Activated CD4-positive, alpha-beta T cell treated with anti-CD3 and anti-CD28 coated beads, Interleukin-2, amount 10 ng/mL, durations not matched to agents 24 days and 14 days (primary cell): ENCODE data around the gene TSHZ2. TPM values are rescaled to one million over a fixed set of nuclear protein-coding genes. Genes with fewer than 3 reads are reported as not detected.

Experiments used
- DNase-seq: peaks from one replicate; pipeline ENCODE4 v3.0.0; 2022
- H3K27ac Mint-ChIP-seq: one replicate; pipeline ENCODE4 v1.8.0; 2022; ENCODE audit warnings: mild to moderate bottlenecking, mixed read lengths
- H3K27me3 Mint-ChIP-seq: one replicate; pipeline ENCODE4 v1.8.0; 2022; ENCODE audit warnings: mixed read lengths
- H3K36me3 Mint-ChIP-seq: one replicate; pipeline ENCODE4 v1.8.0; 2022; ENCODE audit warnings: low read depth, mild to moderate bottlenecking, mixed read lengths
- H3K4me1 Mint-ChIP-seq: one replicate; pipeline ENCODE4 v1.8.0; 2021; ENCODE audit warnings: mixed read lengths
- H3K4me3 Mint-ChIP-seq: one replicate; pipeline ENCODE4 v1.8.0; 2022; ENCODE audit warnings: mild to moderate bottlenecking, moderate library complexity, mixed read lengths
- H3K9me3 Mint-ChIP-seq: one replicate; pipeline ENCODE4 v1.8.0; 2021; ENCODE audit warnings: mixed read lengths
- intact Hi-C: fragments of 100-400 bp; cut with micrococcal nuclease; formaldehyde crosslinking; loops from one replicate; pipeline ENCODE4 v1.15.1; 2023
- total RNA-seq: library from RNA; stranded (reverse); gene quantifications from 2 replicates; pipeline ENCODE4 v1.2.3, GENCODE V29; 2022

Gene TSHZ2, protein sequence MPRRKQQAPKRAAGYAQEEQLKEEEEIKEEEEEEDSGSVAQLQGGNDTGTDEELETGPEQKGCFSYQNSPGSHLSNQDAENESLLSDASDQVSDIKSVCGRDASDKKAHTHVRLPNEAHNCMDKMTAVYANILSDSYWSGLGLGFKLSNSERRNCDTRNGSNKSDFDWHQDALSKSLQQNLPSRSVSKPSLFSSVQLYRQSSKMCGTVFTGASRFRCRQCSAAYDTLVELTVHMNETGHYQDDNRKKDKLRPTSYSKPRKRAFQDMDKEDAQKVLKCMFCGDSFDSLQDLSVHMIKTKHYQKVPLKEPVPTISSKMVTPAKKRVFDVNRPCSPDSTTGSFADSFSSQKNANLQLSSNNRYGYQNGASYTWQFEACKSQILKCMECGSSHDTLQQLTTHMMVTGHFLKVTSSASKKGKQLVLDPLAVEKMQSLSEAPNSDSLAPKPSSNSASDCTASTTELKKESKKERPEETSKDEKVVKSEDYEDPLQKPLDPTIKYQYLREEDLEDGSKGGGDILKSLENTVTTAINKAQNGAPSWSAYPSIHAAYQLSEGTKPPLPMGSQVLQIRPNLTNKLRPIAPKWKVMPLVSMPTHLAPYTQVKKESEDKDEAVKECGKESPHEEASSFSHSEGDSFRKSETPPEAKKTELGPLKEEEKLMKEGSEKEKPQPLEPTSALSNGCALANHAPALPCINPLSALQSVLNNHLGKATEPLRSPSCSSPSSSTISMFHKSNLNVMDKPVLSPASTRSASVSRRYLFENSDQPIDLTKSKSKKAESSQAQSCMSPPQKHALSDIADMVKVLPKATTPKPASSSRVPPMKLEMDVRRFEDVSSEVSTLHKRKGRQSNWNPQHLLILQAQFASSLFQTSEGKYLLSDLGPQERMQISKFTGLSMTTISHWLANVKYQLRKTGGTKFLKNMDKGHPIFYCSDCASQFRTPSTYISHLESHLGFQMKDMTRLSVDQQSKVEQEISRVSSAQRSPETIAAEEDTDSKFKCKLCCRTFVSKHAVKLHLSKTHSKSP (N-terminal part only)
- 28.0 and 29.5 TPM in 2 replicates for total RNA-seq

GRCh38 chr20:52972190-52972937 lies at the start of gene TSHZ2:
TSHZ2 (plus strand) TSS chr20:52972358; CDS start chr20:52973294, 936 bp downstream.
- H3K27ac Mint-ChIP-seq, result peak within 1 kb of the TSS; percentile 98
- H3K4me3 Mint-ChIP-seq, result peak within 1 kb of the TSS; percentile 98
- DNase-seq, result peak; percentile 87
- no peaks in the 10 kb centered on the region for H3K9me3 Mint-ChIP-seq
- H3K4me1 Mint-ChIP-seq, result peaks cover 29% of the 10 kb centered on the region
- peaks cover 15% of the 10 kb centered on the region for H3K36me3 Mint-ChIP-seq
- H3K27me3 Mint-ChIP-seq, result peaks cover 10% of the 10 kb centered on the region
- intact Hi-C loops, result loop anchor here (1.0 to 10.0 kb wide), 4 partner anchors 243 to 732 kb away; partner anchors contain the start of gene ZNF217

- intact Hi-C loops, result no loop called here
- H3K4me3 Mint-ChIP-seq, result no peak overlapping the region
- H3K36me3 Mint-ChIP-seq, result no peaks in the 10 kb centered on the region
- H3K9me3 Mint-ChIP-seq, result peaks cover 17% of the 10 kb centered on the region
- peaks cover 5% of the 10 kb centered on the region for H3K4me1 Mint-ChIP-seq
- H3K27ac Mint-ChIP-seq, result no peak overlapping the region
- H3K27me3 Mint-ChIP-seq, result no peaks in the 10 kb centered on the region
- DNase-seq, result no peak
Observed at GRCh38 chr20:52922436-52922835, 49.7 kb upstream of the TSHZ2 start.

GRCh38 chr20:52923123-52923937 lies 48.8 kb upstream of the TSHZ2 start:
- H3K27me3 Mint-ChIP-seq, result no peaks in the 10 kb centered on the region
- peaks cover 5% of the 10 kb centered on the region for H3K4me1 Mint-ChIP-seq
- H3K27ac Mint-ChIP-seq, result no peak overlapping the region
- no peak overlapping the region for H3K4me3 Mint-ChIP-seq
- intact Hi-C loops, result no loop called here
- H3K36me3 Mint-ChIP-seq, result no peaks in the 10 kb centered on the region
- H3K9me3 Mint-ChIP-seq, result peaks cover 13% of the 10 kb centered on the region
- no peak for DNase-seq

GRCh38 chr20:52924411-52925271 lies 47.5 kb upstream of the TSHZ2 start:
- no peak overlapping the region for H3K4me3 Mint-ChIP-seq
- no peak for DNase-seq

GRCh38 chr20:52926505-52926904 lies 45.7 kb upstream of the TSHZ2 start:
- intact Hi-C loops, result no loop called here
- no peak overlapping the region for H3K27ac Mint-ChIP-seq
- no peaks in the 10 kb centered on the region for H3K36me3 Mint-ChIP-seq
- peaks cover 13% of the 10 kb centered on the region for H3K9me3 Mint-ChIP-seq
- no peak overlapping the region for H3K4me3 Mint-ChIP-seq
- H3K27me3 Mint-ChIP-seq, result no peaks in the 10 kb centered on the region
- peaks cover 5% of the 10 kb centered on the region for H3K4me1 Mint-ChIP-seq
- DNase-seq, result no peak

More at GRCh38 chr20:52924411-52925271, 47.5 kb upstream of the TSHZ2 start:
- intact Hi-C loops, result no loop called here
- H3K27me3 Mint-ChIP-seq, result no peaks in the 10 kb centered on the region
- no peaks in the 10 kb centered on the region for H3K36me3 Mint-ChIP-seq
- H3K27ac Mint-ChIP-seq, result no peak overlapping the region
- H3K4me1 Mint-ChIP-seq, result peaks cover 5% of the 10 kb centered on the region
- peaks cover 13% of the 10 kb centered on the region for H3K9me3 Mint-ChIP-seq

DNA sequence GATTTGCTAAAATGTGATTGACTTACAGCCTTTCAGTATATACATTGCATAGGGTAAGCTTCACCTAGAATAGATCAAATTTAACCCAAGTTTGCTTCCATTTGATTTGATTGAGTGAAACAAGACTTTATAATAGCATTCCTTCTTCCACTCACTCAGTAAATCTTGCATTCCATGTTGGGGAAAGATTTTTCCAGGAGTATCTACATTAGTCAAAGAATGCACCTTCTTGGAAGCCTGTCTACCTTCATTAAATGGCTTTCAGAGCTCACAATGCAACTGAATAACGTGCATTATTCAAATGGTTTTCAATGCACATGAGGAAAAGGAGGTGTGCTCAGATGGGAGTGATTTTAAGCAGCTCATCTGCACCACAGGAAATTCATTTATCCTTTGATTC lies 38.3 kb upstream of the TSHZ2 start:
- Mint-ChIP-seq H3K36me3 (no peaks in the 10 kb centered on the region), H3K27me3 (no peaks in the 10 kb centered on the region), H3K9me3 (peaks cover 3% of the 10 kb centered on the region), H3K4me3 (no peak overlapping the region), H3K4me1 (no peaks in the 10 kb centered on the region), H3K27ac (no peak overlapping the region)
- no peak for DNase-seq
- intact Hi-C loops, result no loop called here

- Mint-ChIP-seq H3K9me3 (peaks cover 9% of the 10 kb centered on the region), H3K4me1 (no peaks in the 10 kb centered on the region), H3K27ac (no peak overlapping the region), H3K4me3 (no peak overlapping the region), H3K27me3 (no peaks in the 10 kb centered on the region), H3K36me3 (no peaks in the 10 kb centered on the region)
- intact Hi-C loops, result no loop called here
- no peak for DNase-seq
Observed at GRCh38 chr20:52936351-52937340, 35.5 kb upstream of the TSHZ2 start.

DNA sequence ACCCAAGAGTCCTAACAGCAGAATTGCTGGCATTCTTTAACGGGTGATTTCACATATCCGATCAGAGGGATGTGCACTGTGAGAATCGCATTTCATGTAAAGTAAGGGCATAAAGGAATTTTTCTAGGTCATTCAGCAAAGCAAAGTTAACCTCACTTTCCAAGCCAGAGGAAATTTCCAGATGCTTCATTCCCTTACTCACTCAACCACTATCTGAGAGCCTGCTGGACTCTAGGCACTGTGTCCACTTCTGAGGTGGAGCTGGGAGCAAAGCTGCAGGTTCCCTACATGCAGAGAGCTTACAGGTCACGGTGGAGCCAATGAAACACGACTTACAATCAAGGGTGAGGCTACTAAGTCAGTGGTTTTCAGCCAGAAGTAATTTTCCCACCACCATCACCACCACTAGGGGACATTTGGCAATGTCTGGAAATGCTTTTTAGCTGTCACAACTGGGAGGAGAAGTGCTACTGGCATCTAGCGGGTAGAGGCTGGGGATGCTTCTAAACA lies 34.5 kb upstream of the TSHZ2 start:
- H3K27ac Mint-ChIP-seq, result no peak overlapping the region
- no peaks in the 10 kb centered on the region for H3K27me3 Mint-ChIP-seq
- no peak overlapping the region for H3K4me3 Mint-ChIP-seq
- intact Hi-C loops, result no loop called here
- no peaks in the 10 kb centered on the region for H3K4me1 Mint-ChIP-seq
- peaks cover 13% of the 10 kb centered on the region for H3K9me3 Mint-ChIP-seq
- no peak for DNase-seq
- H3K36me3 Mint-ChIP-seq, result no peaks in the 10 kb centered on the region

GRCh38 chr20:52939141-52939540 lies 33.0 kb upstream of the TSHZ2 start:
- Mint-ChIP-seq H3K4me1 (no peaks in the 10 kb centered on the region), H3K27ac (no peak overlapping the region), H3K36me3 (no peaks in the 10 kb centered on the region), H3K9me3 (peaks cover 13% of the 10 kb centered on the region), H3K4me3 (no peak overlapping the region), H3K27me3 (no peaks in the 10 kb centered on the region)
- intact Hi-C loops, result no loop called here
- no peak for DNase-seq

GRCh38 chr20:52941808-52942207 lies 30.4 kb upstream of the TSHZ2 start:
- DNase-seq, result no peak
- H3K4me1 Mint-ChIP-seq, result no peaks in the 10 kb centered on the region
- intact Hi-C loops, result no loop called here
- no peaks in the 10 kb centered on the region for H3K27me3 Mint-ChIP-seq
- no peak overlapping the region for H3K27ac Mint-ChIP-seq
- peaks cover 15% of the 10 kb centered on the region for H3K9me3 Mint-ChIP-seq
- no peaks in the 10 kb centered on the region for H3K36me3 Mint-ChIP-seq
- no peak overlapping the region for H3K4me3 Mint-ChIP-seq

DNA sequence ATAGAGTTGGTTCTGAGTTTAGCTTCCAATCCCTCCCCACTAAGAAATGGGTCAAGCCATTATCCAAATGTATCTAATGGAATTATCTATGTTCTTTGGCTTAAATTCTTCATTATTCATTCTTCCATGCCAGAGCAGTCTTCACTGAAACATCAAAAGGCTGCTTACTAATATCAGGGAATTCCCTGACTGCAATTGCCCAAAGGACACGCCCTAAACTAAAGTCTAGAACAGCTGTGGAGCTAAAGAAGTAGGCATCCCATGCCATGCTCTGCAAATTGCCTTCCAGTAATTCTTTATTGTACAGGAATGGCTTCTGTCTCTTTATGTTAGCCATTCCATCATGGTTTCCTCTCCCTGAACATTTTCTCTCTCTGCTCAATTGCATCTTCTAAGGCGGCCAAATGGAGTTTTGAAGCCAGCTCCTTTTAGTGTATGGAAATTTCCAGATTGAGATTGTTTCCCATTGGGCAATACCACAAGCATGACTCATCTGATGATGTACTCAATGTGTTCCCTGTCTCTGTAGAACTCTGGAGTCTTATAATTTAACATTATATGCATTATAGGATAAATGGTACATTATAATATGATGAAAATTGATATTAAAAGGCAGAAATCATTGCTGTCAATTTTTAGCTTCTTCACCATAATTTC lies 28.8 kb upstream of the TSHZ2 start:
- Mint-ChIP-seq H3K4me3 (no peak overlapping the region), H3K4me1 (no peaks in the 10 kb centered on the region), H3K27ac (no peak overlapping the region), H3K9me3 (peaks cover 13% of the 10 kb centered on the region), H3K27me3 (no peaks in the 10 kb centered on the region), H3K36me3 (no peaks in the 10 kb centered on the region)
- intact Hi-C loops, result no loop called here
- DNase-seq, result no peak
